ENCODE measurements around the gene BCR. TPM values are rescaled to one million over a fixed set of nuclear protein-coding genes. Genes with fewer than 3 reads are reported as not detected.

BCR gene
- polyA plus RNA-seq, 1 experiment = 24.0 TPM

- TF ChIP-seq CTCF (IDR thresholded peaks at IDR 0.05; ENCODE audit: insufficient read depth, low read depth, low read length) = no peak
- Histone ChIP-seq H3K36me3 (ENCODE audit: control insufficient read depth, insufficient read depth, low read length) (no peaks in the 10 kb centered on the region), H3K27me3 (ENCODE audit: control insufficient read depth, insufficient read depth, low read length) (no peaks in the 10 kb centered on the region), H3K4me3 (ENCODE audit: low read depth, low read length) (no peak overlapping the region)
- ChIA-PET CTCF (interaction anchor here (0.6 to 2.1 kb wide), 7 partner anchors 10 to 55 kb away, joined by 3 to 6 read pairs (median 4); no protein-coding TSS in a partner anchor), POLR2A (no interaction called here)
- DNase-seq (ENCODE audit: low read depth) = no peak
Measured at GRCh38 chr22:23225724-23226496, 45.6 kb downstream of the BCR start.

- DNase-seq (ENCODE audit: low read depth) = no peak
- Histone ChIP-seq H3K27me3 (ENCODE audit: control insufficient read depth, insufficient read depth, low read length) (no peaks in the 10 kb centered on the region), H3K4me3 (ENCODE audit: low read depth, low read length) (no peak overlapping the region), H3K36me3 (ENCODE audit: control insufficient read depth, insufficient read depth, low read length) (no peaks in the 10 kb centered on the region)
- CTCF ChIA-PET = interaction anchor here (0.6 to 2.1 kb wide), 6 partner anchors 10 to 56 kb away, joined by 3 to 6 read pairs (median 4); no protein-coding TSS in a partner anchor
- no peak for TF ChIP-seq CTCF (IDR thresholded peaks at IDR 0.05; ENCODE audit: insufficient read depth, low read depth, low read length)
- POLR2A ChIA-PET = no interaction called here
Measured at GRCh38 chr22:23226497-23226850, 46.2 kb downstream of the BCR start.

- Histone ChIP-seq H3K36me3 (ENCODE audit: control insufficient read depth, insufficient read depth, low read length) (no peaks in the 10 kb centered on the region), H3K27me3 (ENCODE audit: control insufficient read depth, insufficient read depth, low read length) (no peaks in the 10 kb centered on the region), H3K4me3 (ENCODE audit: low read depth, low read length) (no peak overlapping the region)
- ChIA-PET POLR2A (no interaction called here), CTCF (interaction anchor here (2.1 kb wide), 1 partner anchor 49 kb away, joined by 6 read pairs; no protein-coding TSS in a partner anchor)
- DNase-seq (ENCODE audit: low read depth) = no peak
- no peak for TF ChIP-seq CTCF (IDR thresholded peaks at IDR 0.05; ENCODE audit: insufficient read depth, low read depth, low read length)
Measured at GRCh38 chr22:23227380-23227779, 47.1 kb downstream of the BCR start.

GRCh38 chr22:23228503-23228902 is 48.2 kb downstream of the BCR start:
- no peak for DNase-seq (ENCODE audit: low read depth)
- TF ChIP-seq CTCF (IDR thresholded peaks at IDR 0.05; ENCODE audit: insufficient read depth, low read depth, low read length) = no peak
- Histone ChIP-seq H3K4me3 (ENCODE audit: low read depth, low read length) (no peak overlapping the region), H3K36me3 (ENCODE audit: control insufficient read depth, insufficient read depth, low read length) (no peaks in the 10 kb centered on the region), H3K27me3 (ENCODE audit: control insufficient read depth, insufficient read depth, low read length) (no peaks in the 10 kb centered on the region)
- POLR2A ChIA-PET = no interaction called here
- CTCF ChIA-PET = no interaction called here

- H3K36me3 ChIP-seq (ENCODE audit: control insufficient read depth, insufficient read depth, low read length) = no peaks in the 10 kb centered on the region
- no peaks in the 10 kb centered on the region for H3K27me3 ChIP-seq (ENCODE audit: control insufficient read depth, insufficient read depth, low read length)
- TF ChIP-seq CTCF (IDR thresholded peaks at IDR 0.05; ENCODE audit: insufficient read depth, low read depth, low read length) = no peak
- POLR2A ChIA-PET = no interaction called here
- DNase-seq (ENCODE audit: low read depth) = no peak
- CTCF ChIA-PET = interaction anchor here (2.2 kb wide), 1 partner anchor 52 kb away, joined by 6 read pairs; no protein-coding TSS in a partner anchor
- H3K4me3 ChIP-seq (ENCODE audit: low read depth, low read length) = no peak overlapping the region
Measured at GRCh38 chr22:23229646-23230045, 49.3 kb downstream of the BCR start.
